T-helper 17 cell (primary cell): ENCODE results near the gene NFIC. TPM values are rescaled to one million over a fixed set of nuclear protein-coding genes. Genes with fewer than 3 reads are reported as not detected.
"Not testable (repeated sequence)": the region's sequence is repeated elsewhere in the genome, so short reads cannot be mapped to it uniquely, and the experiment has no call there.

Source experiments
- ATAC-seq: fragments of 150-1000 bp; cut with Tn5 transposase; 2 replicates; pipeline ENCODE4 v1.10.0; 2021; ENCODE audit warnings: mild to moderate bottlenecking, moderate library complexity
- DNase-seq, 3 donors: peaks; one replicate each; pipeline versions ENCODE4 v3.0.0 to v3.0.0-alpha.2; 2020 to 2021
- H3K9me3 ChIP-seq: one replicate; pipeline ENCODE4 v1.7.0; 2013; ENCODE audit warnings: low read length, mild to moderate bottlenecking; ENCODE audit not compliant: control insufficient read depth, poor library complexity, severe bottlenecking
- H3K27ac Mint-ChIP-seq: one replicate; pipeline ENCODE4 v1.8.0; 2022; ENCODE audit warnings: mild to moderate bottlenecking, moderate library complexity, mixed read lengths
- H3K27me3 Mint-ChIP-seq: one replicate; pipeline ENCODE4 v1.8.0; 2022; ENCODE audit warnings: mixed read lengths
- H3K36me3 Mint-ChIP-seq: one replicate; pipeline ENCODE4 v1.8.0; 2022; ENCODE audit warnings: low read depth, mixed read lengths
- H3K4me1 Mint-ChIP-seq: one replicate; pipeline ENCODE4 v1.8.0; 2022; ENCODE audit warnings: mild to moderate bottlenecking, mixed read lengths
- H3K4me3 Mint-ChIP-seq: one replicate; pipeline ENCODE4 v1.8.0; 2022; ENCODE audit warnings: mild to moderate bottlenecking, moderate library complexity, mixed read lengths
- total RNA-seq, 4 donors: library from RNA in 2 of 4; stranded (reverse) in 2 of 4; gene quantifications; one replicate each; pipeline ENCODE4 v1.2.3 and lab custom pipeline; 2022 to 2026

The NFIC gene
- total RNA-seq, 2 donors from 2014 or later = 29.0 to 29.3 TPM

- DNase-seq (no peak), ATAC-seq (no peak)
- Mint-ChIP-seq H3K27me3 (no peaks in the 10 kb centered on the region), H3K4me3 (peak overlapping the region; percentile 92), H3K36me3 (no peaks in the 10 kb centered on the region), H3K4me1 (peaks cover 15% of the 10 kb centered on the region), H3K27ac (peak overlapping the region; percentile 91)
- no peaks in the 10 kb centered on the region for H3K9me3 ChIP-seq
These were observed 67.6 kb downstream of the NFIC start for GRCh38 chr19:3433805-3434540.

GRCh38 chr19:3434630-3435553, 68.5 kb downstream of the NFIC start:
- Mint-ChIP-seq H3K4me1 (peaks cover 15% of the 10 kb centered on the region), H3K27ac (peak overlapping the region; percentile 91), H3K4me3 (peak overlapping the region; percentile 92), H3K27me3 (no peaks in the 10 kb centered on the region), H3K36me3 (no peaks in the 10 kb centered on the region)
- ATAC-seq = peak; percentile 98
- DNase-seq = peak; percentile 87 to 91 (median 90)
- H3K9me3 ChIP-seq = no peaks in the 10 kb centered on the region

- no peak overlapping the region for H3K4me3 Mint-ChIP-seq
- H3K27ac Mint-ChIP-seq = no peak overlapping the region
- peak; percentile 29 to 59 (median 30) for DNase-seq
- H3K36me3 Mint-ChIP-seq = no peaks in the 10 kb centered on the region
- H3K4me1 Mint-ChIP-seq = peaks cover 8% of the 10 kb centered on the region
- H3K27me3 Mint-ChIP-seq = no peaks in the 10 kb centered on the region
- H3K9me3 ChIP-seq = no peaks in the 10 kb centered on the region
- ATAC-seq = peak; percentile 56
These were observed 73.7 kb downstream of the NFIC start for GRCh38 chr19:3440082-3440481.

GRCh38 chr19:3441089-3441985, 75.0 kb downstream of the NFIC start:
- H3K27me3 Mint-ChIP-seq = no peaks in the 10 kb centered on the region
- no peak for DNase-seq
- H3K4me3 Mint-ChIP-seq = no peak overlapping the region
- H3K9me3 ChIP-seq = no peaks in the 10 kb centered on the region
- ATAC-seq = no peak
- H3K36me3 Mint-ChIP-seq = no peaks in the 10 kb centered on the region
- H3K27ac Mint-ChIP-seq = no peak overlapping the region
- H3K4me1 Mint-ChIP-seq = peaks cover 4% of the 10 kb centered on the region

GRCh38 chr19:3441986-3442329, 75.6 kb downstream of the NFIC start:
- Mint-ChIP-seq H3K4me3 (no peak overlapping the region), H3K27me3 (no peaks in the 10 kb centered on the region), H3K4me1 (peaks cover 4% of the 10 kb centered on the region), H3K27ac (no peak overlapping the region), H3K36me3 (no peaks in the 10 kb centered on the region)
- no peak for DNase-seq
- no peaks in the 10 kb centered on the region for H3K9me3 ChIP-seq
- no peak for ATAC-seq

GRCh38 chr19:3442487-3443071, 76.2 kb downstream of the NFIC start:
- no peak overlapping the region for H3K4me3 Mint-ChIP-seq
- H3K9me3 ChIP-seq = no peaks in the 10 kb centered on the region
- no peaks in the 10 kb centered on the region for H3K36me3 Mint-ChIP-seq
- H3K27ac Mint-ChIP-seq = no peak overlapping the region
- DNase-seq (no peak), ATAC-seq (no peak)
- no peaks in the 10 kb centered on the region for H3K27me3 Mint-ChIP-seq
- peaks cover 4% of the 10 kb centered on the region for H3K4me1 Mint-ChIP-seq

GRCh38 chr19:3443840-3444694, 77.7 kb downstream of the NFIC start:
- DNase-seq (no peak), ATAC-seq (no peak)
- Mint-ChIP-seq H3K27me3 (no peaks in the 10 kb centered on the region), H3K4me3 (no peak overlapping the region), H3K4me1 (peaks cover 4% of the 10 kb centered on the region), H3K36me3 (no peaks in the 10 kb centered on the region), H3K27ac (no peak overlapping the region)
- H3K9me3 ChIP-seq = no peaks in the 10 kb centered on the region

- DNase-seq (no peak), ATAC-seq (no peak)
- Mint-ChIP-seq H3K27me3 (no peaks in the 10 kb centered on the region), H3K36me3 (no peaks in the 10 kb centered on the region), H3K27ac (no peak overlapping the region), H3K4me1 (peaks cover 4% of the 10 kb centered on the region), H3K4me3 (no peak overlapping the region)
- H3K9me3 ChIP-seq = no peaks in the 10 kb centered on the region
These were observed 78.4 kb downstream of the NFIC start for GRCh38 chr19:3444695-3445234.

- not testable (repeated sequence) for H3K4me3 Mint-ChIP-seq
These were observed 80.3 kb downstream of the NFIC start for GRCh38 chr19:3446657-3447056.

GRCh38 chr19:3448616-3449334, 82.4 kb downstream of the NFIC start:
- H3K4me1 Mint-ChIP-seq = peaks cover 2% of the 10 kb centered on the region
- no peaks in the 10 kb centered on the region for H3K36me3 Mint-ChIP-seq
- ATAC-seq = no peak

More at GRCh38 chr19:3446657-3447056, 80.3 kb downstream of the NFIC start:
- H3K9me3 ChIP-seq, H3K27ac Mint-ChIP-seq, H3K36me3 Mint-ChIP-seq, DNase-seq, ATAC-seq, H3K27me3 Mint-ChIP-seq, H3K4me1 Mint-ChIP-seq: not testable (repeated sequence)

GRCh38 chr19:3450796-3451411, 84.5 kb downstream of the NFIC start:
- ATAC-seq (no peak), DNase-seq (no peak)
- Mint-ChIP-seq H3K36me3 (no peaks in the 10 kb centered on the region), H3K27me3 (no peaks in the 10 kb centered on the region), H3K4me1 (peaks cover 2% of the 10 kb centered on the region), H3K4me3 (no peak overlapping the region), H3K27ac (no peak overlapping the region)
- H3K9me3 ChIP-seq = no peaks in the 10 kb centered on the region

More at GRCh38 chr19:3448616-3449334, 82.4 kb downstream of the NFIC start:
- no peaks in the 10 kb centered on the region for H3K27me3 Mint-ChIP-seq
- no peak for DNase-seq
- no peak overlapping the region for H3K4me3 Mint-ChIP-seq
- no peak overlapping the region for H3K27ac Mint-ChIP-seq
- H3K9me3 ChIP-seq = no peaks in the 10 kb centered on the region
